ENCODE results near the gene SPRYD7. TPM values are rescaled to one million over a fixed set of nuclear protein-coding genes. Genes with fewer than 3 reads are reported as not detected.
"Not testable (repeated sequence)": the region's sequence is repeated elsewhere in the genome, so short reads cannot be mapped to it uniquely, and the experiment has no call there.

The SPRYD7 gene
- total RNA-seq, 1 experiment from 2014 or later: 9.4 TPM

- in situ Hi-C loops (cut with HindIII; ENCODE audit: low pct_unique_long_range_greater_than_20kb, low sequenced_read_pairs): no loop called here
Observed at GRCh38 chr13:49938314-49938713, 2.2 kb upstream of the SPRYD7 start.

GRCh38 chr13:49936968-49937273 lies 781 bp upstream of the SPRYD7 start:
- no peak for DNase-seq (ENCODE audit: low read depth, low spot score)
- in situ Hi-C loops (cut with HindIII; ENCODE audit: low pct_unique_long_range_greater_than_20kb, low sequenced_read_pairs): no loop called here

More at GRCh38 chr13:49938314-49938713, 2.2 kb upstream of the SPRYD7 start:
- DNase-seq (ENCODE audit: low read depth, low spot score): no peak

GRCh38 chr13:49935171-49936074 lies 717 bp downstream of the SPRYD7 start:
- DNase-seq (ENCODE audit: low read depth, low spot score): peak; percentile 83
- in situ Hi-C loops (cut with HindIII; ENCODE audit: low pct_unique_long_range_greater_than_20kb, low sequenced_read_pairs): no loop called here

- DNase-seq (ENCODE audit: low read depth, low spot score): no peak
- in situ Hi-C loops (cut with HindIII; ENCODE audit: low pct_unique_long_range_greater_than_20kb, low sequenced_read_pairs): no loop called here
Observed at GRCh38 chr13:49933511-49933910, 2.6 kb downstream of the SPRYD7 start.

- in situ Hi-C loops (cut with HindIII; ENCODE audit: low pct_unique_long_range_greater_than_20kb, low sequenced_read_pairs): no loop called here
- DNase-seq (ENCODE audit: low read depth, low spot score): no peak
Observed at GRCh38 chr13:49932868-49933267, 3.3 kb downstream of the SPRYD7 start.

GRCh38 chr13:49932066-49932465 lies 4.1 kb downstream of the SPRYD7 start:
- no peak for DNase-seq (ENCODE audit: low read depth, low spot score)
- in situ Hi-C loops (cut with HindIII; ENCODE audit: low pct_unique_long_range_greater_than_20kb, low sequenced_read_pairs): no loop called here

- in situ Hi-C loops (cut with HindIII; ENCODE audit: low pct_unique_long_range_greater_than_20kb, low sequenced_read_pairs): no loop called here
- DNase-seq (ENCODE audit: low read depth, low spot score): no peak
Observed at GRCh38 chr13:49927755-49928154, 8.4 kb downstream of the SPRYD7 start.

GRCh38 chr13:49925881-49926418 lies 10.2 kb downstream of the SPRYD7 start:
- DNase-seq (ENCODE audit: low read depth, low spot score): no peak
- in situ Hi-C loops (cut with HindIII; ENCODE audit: low pct_unique_long_range_greater_than_20kb, low sequenced_read_pairs): no loop called here

GRCh38 chr13:49922301-49922700 lies 13.8 kb downstream of the SPRYD7 start:
- in situ Hi-C loops (cut with HindIII; ENCODE audit: low pct_unique_long_range_greater_than_20kb, low sequenced_read_pairs): no loop called here
- no peak for DNase-seq (ENCODE audit: low read depth, low spot score)

- in situ Hi-C loops (cut with HindIII; ENCODE audit: low pct_unique_long_range_greater_than_20kb, low sequenced_read_pairs): not testable (repeated sequence)
Observed at GRCh38 chr13:49920969-49921368, 15.2 kb downstream of the SPRYD7 start.

GRCh38 chr13:49918106-49918505 lies 18.0 kb downstream of the SPRYD7 start:
- in situ Hi-C loops (cut with HindIII; ENCODE audit: low pct_unique_long_range_greater_than_20kb, low sequenced_read_pairs); DNase-seq (ENCODE audit: low read depth, low spot score): not testable (repeated sequence)

More at GRCh38 chr13:49920969-49921368, 15.2 kb downstream of the SPRYD7 start:
- not testable (repeated sequence) for DNase-seq (ENCODE audit: low read depth, low spot score)

- in situ Hi-C loops (cut with HindIII; ENCODE audit: low pct_unique_long_range_greater_than_20kb, low sequenced_read_pairs): no loop called here
Observed at GRCh38 chr13:49914947-49915346, 21.2 kb downstream of the SPRYD7 start.

GRCh38 chr13:49908637-49909036 lies 27.5 kb downstream of the SPRYD7 start:
- in situ Hi-C loops (cut with HindIII; ENCODE audit: low pct_unique_long_range_greater_than_20kb, low sequenced_read_pairs): no loop called here
- peak; percentile 49 for DNase-seq (ENCODE audit: low read depth, low spot score)

More at GRCh38 chr13:49914947-49915346, 21.2 kb downstream of the SPRYD7 start:
- DNase-seq (ENCODE audit: low read depth, low spot score): no peak

GRCh38 chr13:49904729-49905456 lies 31.2 kb downstream of the SPRYD7 start:
- in situ Hi-C loops (cut with HindIII; ENCODE audit: low pct_unique_long_range_greater_than_20kb, low sequenced_read_pairs): no loop called here
- no peak for DNase-seq (ENCODE audit: low read depth, low spot score)

GRCh38 chr13:49898792-49899191 lies 37.3 kb downstream of the SPRYD7 start:
- in situ Hi-C loops (cut with HindIII; ENCODE audit: low pct_unique_long_range_greater_than_20kb, low sequenced_read_pairs): no loop called here
- DNase-seq (ENCODE audit: low read depth, low spot score): no peak

- no peak for DNase-seq (ENCODE audit: low read depth, low spot score)
- in situ Hi-C loops (cut with HindIII; ENCODE audit: low pct_unique_long_range_greater_than_20kb, low sequenced_read_pairs): no loop called here
Observed at GRCh38 chr13:49897713-49898112, 38.4 kb downstream of the SPRYD7 start.

GRCh38 chr13:49895826-49896225 lies 40.3 kb downstream of the SPRYD7 start:
- no peak for DNase-seq (ENCODE audit: low read depth, low spot score)
- in situ Hi-C loops (cut with HindIII; ENCODE audit: low pct_unique_long_range_greater_than_20kb, low sequenced_read_pairs): no loop called here

- in situ Hi-C loops (cut with HindIII; ENCODE audit: low pct_unique_long_range_greater_than_20kb, low sequenced_read_pairs): no loop called here
- DNase-seq (ENCODE audit: low read depth, low spot score): no peak
Observed at GRCh38 chr13:49893591-49893990, 42.5 kb downstream of the SPRYD7 start.

Measured in SK-MEL-5 (cell line).